CD4-positive, alpha-beta T cell (primary cell): ENCODE measurements around the gene PRR14L. TPM values are rescaled to one million over a fixed set of nuclear protein-coding genes. Genes with fewer than 3 reads are reported as not detected.
"Not testable (repeated sequence)": the region's sequence is repeated elsewhere in the genome, so short reads cannot be mapped to it uniquely, and the experiment has no call there.

Experiments used
- ATAC-seq: fragments of 200-7000 bp; cut with Tn5 transposase; one replicate; pipeline ENCODE4 v1.10.0; 2022; ENCODE audit warnings: mild to moderate bottlenecking; ENCODE audit not compliant: poor library complexity
- CTCF ChIA-PET: fragments of 350-600 bp; sonication (Branson Sonifier 250); formaldehyde crosslinking; loops from one replicate; lab custom pipeline; 2021; ENCODE audit warnings: antibody characterized with exemption, inconsistent platforms; lab: Charles Lee
- POLR2A ChIA-PET: fragments of 350-600 bp; sonication (Branson Sonifier 250); formaldehyde crosslinking; loops from one replicate; lab custom pipeline; 2021; ENCODE audit warnings: antibody characterized with exemption, inconsistent platforms; lab: Charles Lee
- DNase-seq, 14 experiments: peaks; one replicate each; pipeline ENCODE4 v3.0.0-alpha.2; 2013 to 2020; ENCODE audit warnings: mixed read lengths in 2 of 14
- H3K27ac ChIP-seq, 2 donors: one replicate each; pipeline versions ENCODE4 v1.5.1 to v1.7.0; 2013; ENCODE audit warnings: low read length in 2 of 2, low read depth in 1 of 2, mild to moderate bottlenecking in 1 of 2
- H3K27me3 ChIP-seq, 2 experiments: 1 replicate in 1 of 2; 2 replicates in 1 of 2; pipeline versions ENCODE4 v1.6.1 to v1.7.0; 2013; ENCODE audit warnings: low read length in 2 of 2, control low read depth in 1 of 2, mild to moderate bottlenecking in 1 of 2, moderate library complexity in 1 of 2; ENCODE audit not compliant: insufficient read depth in 2 of 2, control insufficient read depth in 1 of 2
- H3K36me3 ChIP-seq: one replicate; pipeline ENCODE4 v1.6.1; 2013; ENCODE audit warnings: low read length, control low read depth; ENCODE audit not compliant: insufficient read depth
- H3K4me1 ChIP-seq: one replicate; pipeline ENCODE4 v1.6.1; 2013; ENCODE audit warnings: low read length, control low read depth; ENCODE audit not compliant: insufficient read depth
- H3K4me3 ChIP-seq: one replicate; pipeline ENCODE4 v1.5.1; 2013; ENCODE audit warnings: mild to moderate bottlenecking, low read length, moderate library complexity
- H3K9me3 ChIP-seq, 2 experiments: 1 replicate in 1 of 2; 2 replicates in 1 of 2; pipeline versions ENCODE4 v1.6.1 to v1.7.0; 2013; ENCODE audit warnings: low read length in 2 of 2, mild to moderate bottlenecking in 2 of 2, control low read depth in 1 of 2, moderate library complexity in 1 of 2; ENCODE audit not compliant: control insufficient read depth in 1 of 2, insufficient read depth in 1 of 2
- H3K27ac Mint-ChIP-seq: one replicate; pipeline ENCODE4 v1.8.0; 2020; ENCODE audit warnings: mixed read lengths
- H3K27me3 Mint-ChIP-seq: one replicate; pipeline ENCODE4 v1.8.0; 2021; ENCODE audit warnings: mixed read lengths
- H3K36me3 Mint-ChIP-seq: one replicate; pipeline ENCODE4 v1.8.0; 2021; ENCODE audit warnings: low read depth, mixed read lengths
- H3K4me1 Mint-ChIP-seq: one replicate; pipeline ENCODE4 v1.8.0; 2021; ENCODE audit warnings: low read depth, mixed read lengths
- H3K4me3 Mint-ChIP-seq: one replicate; pipeline ENCODE4 v1.8.0; 2020; ENCODE audit warnings: mild to moderate bottlenecking, mixed read lengths
- H3K9me3 Mint-ChIP-seq: one replicate; pipeline ENCODE4 v1.8.0; 2020; ENCODE audit warnings: mixed read lengths
- intact Hi-C, 2 experiments: fragments of 100-400 bp; cut with DNase I in 1 of 2; cut with micrococcal nuclease in 1 of 2; formaldehyde crosslinking; loops; one replicate each; pipeline versions ENCODE4 v1.15.1 to v1.9.0; 2023 to 2025; cut with DNase I, micrococcal nuclease
- total RNA-seq, 174 experiments: library from RNA in 2 of 174; stranded (reverse) in 2 of 174; gene quantifications; one replicate each; pipeline ENCODE4 v1.2.3 and lab custom pipeline; 2021 to 2026
- TF ChIP-seq, protein P1 (sequence below): fragments of 200-600 bp; IDR thresholded peaks from one replicate; pipeline ENCODE4 v1.8.0; 2022; ENCODE audit warnings: antibody characterized with exemption, mild to moderate bottlenecking

PRR14L gene
- total RNA-seq, 2 experiments from 2014 or later = 23.4 to 24.9 TPM

DNA sequence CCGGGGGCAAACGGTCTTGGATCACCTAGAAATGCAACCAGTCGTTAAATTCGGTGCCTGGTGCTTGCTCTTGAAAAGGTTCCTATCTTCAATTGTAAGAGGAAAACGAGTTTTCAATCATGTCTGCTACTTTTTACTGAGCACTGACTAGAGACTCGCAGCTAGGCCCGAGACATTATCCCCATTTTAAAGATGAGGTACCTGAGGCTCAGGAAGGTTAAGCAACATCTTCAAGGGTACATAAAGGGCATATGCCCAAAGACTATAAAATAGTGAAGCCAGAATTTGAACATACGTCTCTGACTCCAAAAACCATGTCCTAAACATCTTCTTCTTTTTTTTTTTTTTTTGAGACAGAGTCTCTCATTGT, 87.3 kb downstream of the PRR14L start:
- peak overlapping the region; percentile 99 for H3K4me3 Mint-ChIP-seq
- peaks cover 4% of the 10 kb centered on the region for H3K36me3 ChIP-seq
- no peaks in the 10 kb centered on the region for H3K9me3 ChIP-seq
- CTCF ChIA-PET = interaction anchor here (0.6 to 2.5 kb wide), 3 partner anchors 14 to 308 kb away, joined by 3 to 7 read pairs (median 6); no protein-coding TSS in a partner anchor
- TF ChIP-seq, protein P1, sequence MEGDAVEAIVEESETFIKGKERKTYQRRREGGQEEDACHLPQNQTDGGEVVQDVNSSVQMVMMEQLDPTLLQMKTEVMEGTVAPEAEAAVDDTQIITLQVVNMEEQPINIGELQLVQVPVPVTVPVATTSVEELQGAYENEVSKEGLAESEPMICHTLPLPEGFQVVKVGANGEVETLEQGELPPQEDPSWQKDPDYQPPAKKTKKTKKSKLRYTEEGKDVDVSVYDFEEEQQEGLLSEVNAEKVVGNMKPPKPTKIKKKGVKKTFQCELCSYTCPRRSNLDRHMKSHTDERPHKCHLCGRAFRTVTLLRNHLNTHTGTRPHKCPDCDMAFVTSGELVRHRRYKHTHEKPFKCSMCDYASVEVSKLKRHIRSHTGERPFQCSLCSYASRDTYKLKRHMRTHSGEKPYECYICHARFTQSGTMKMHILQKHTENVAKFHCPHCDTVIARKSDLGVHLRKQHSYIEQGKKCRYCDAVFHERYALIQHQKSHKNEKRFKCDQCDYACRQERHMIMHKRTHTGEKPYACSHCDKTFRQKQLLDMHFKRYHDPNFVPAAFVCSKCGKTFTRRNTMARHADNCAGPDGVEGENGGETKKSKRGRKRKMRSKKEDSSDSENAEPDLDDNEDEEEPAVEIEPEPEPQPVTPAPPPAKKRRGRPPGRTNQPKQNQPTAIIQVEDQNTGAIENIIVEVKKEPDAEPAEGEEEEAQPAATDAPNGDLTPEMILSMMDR = no peak
- H3K27ac ChIP-seq = peak overlapping the region; percentile 62 to 65
- POLR2A ChIA-PET = interaction anchor here (0.7 to 2.6 kb wide), 20 partner anchors 9 to 373 kb away, joined by 3 to 75 read pairs (median 6); partner anchors contain the start of genes DEPDC5, PATZ1, PIK3IP1 and SFI1
- no peaks in the 10 kb centered on the region for H3K27me3 ChIP-seq
- DNase-seq (no peak), ATAC-seq (no peak)
- intact Hi-C loops = loop anchor here (1.0 to 10.0 kb wide), 8 partner anchors 14 to 812 kb away; partner anchors contain the start of genes FBXO7 (in 2 of the 2), RFPL2 (in 1 of the 2), RTCB (in 1 of the 2) and YWHAH (in 1 of the 2)
- H3K36me3 Mint-ChIP-seq = peaks cover 24% of the 10 kb centered on the region
- H3K27me3 Mint-ChIP-seq = no peaks in the 10 kb centered on the region
- no peaks in the 10 kb centered on the region for H3K9me3 Mint-ChIP-seq
- H3K27ac Mint-ChIP-seq = peak overlapping the region; percentile 98
- H3K4me3 ChIP-seq = peak overlapping the region; percentile 95
- peaks cover 37% of the 10 kb centered on the region for H3K4me1 Mint-ChIP-seq
- H3K4me1 ChIP-seq = peaks cover 29% of the 10 kb centered on the region

DNA sequence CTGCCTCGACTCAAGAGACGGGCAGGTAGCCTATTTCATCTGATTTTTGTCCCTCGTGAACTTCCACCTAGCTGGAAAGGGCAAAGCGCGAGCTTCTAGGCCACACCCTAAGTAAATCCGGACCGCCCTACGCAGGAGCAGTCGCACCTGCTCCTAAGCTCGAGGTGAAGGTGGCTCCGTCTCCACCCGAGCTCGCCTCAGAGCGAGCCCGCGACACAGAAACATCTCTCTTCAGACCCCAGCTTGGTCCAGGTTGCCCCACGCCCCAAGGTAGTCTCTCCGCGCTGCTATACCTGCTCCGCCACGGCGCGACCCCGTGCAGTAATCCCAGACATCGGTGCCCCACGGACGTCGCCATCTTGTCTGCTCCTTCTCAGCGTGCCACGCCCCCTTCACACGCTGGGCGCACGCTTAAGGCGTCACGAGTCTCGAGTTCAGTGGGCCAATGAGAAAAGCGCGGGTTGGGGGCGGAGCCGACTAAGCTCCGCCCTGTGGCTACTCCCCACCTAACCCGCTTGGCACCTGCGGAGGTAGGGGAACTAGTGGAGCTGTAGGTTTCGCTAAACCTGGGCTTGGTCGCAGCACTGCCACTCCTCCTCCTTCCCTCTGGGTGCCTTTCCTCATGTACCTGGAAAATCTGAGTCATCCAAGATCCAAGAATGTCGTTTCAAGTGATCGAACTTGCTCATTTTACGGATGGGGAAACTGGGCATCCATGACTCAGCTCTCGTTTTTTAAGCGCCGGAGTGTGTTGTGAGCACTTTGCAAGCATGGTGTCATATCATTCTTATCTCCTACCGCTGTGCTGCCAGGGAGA, 87.9 kb downstream of the PRR14L start, which contains the start of gene PISD:
PISD (minus strand) TSS at position 365 of the 817 bp plus-strand sequence; CDS start at position 358, 7 bp downstream.
- ChIA-PET POLR2A (interaction anchor here (0.6 to 2.6 kb wide), 24 partner anchors 8 to 561 kb away, joined by 3 to 75 read pairs (median 4); partner anchors contain the start of genes DEPDC5, PATZ1, PIK3IP1 and SFI1), CTCF (interaction anchor here (0.6 to 2.5 kb wide), 5 partner anchors 15 to 308 kb away, joined by 3 to 7 read pairs (median 3); partner anchors contain the start of gene PRR14L)
- Histone ChIP-seq H3K4me3 (peak within 1 kb of the TSS; percentile 95), H3K4me1 (peaks cover 29% of the 10 kb centered on the region), H3K27me3 (no peaks in the 10 kb centered on the region), H3K36me3 (peaks cover 4% of the 10 kb centered on the region), H3K27ac (peak within 1 kb of the TSS; percentile 62 to 70), H3K9me3 (no peaks in the 10 kb centered on the region)
- peak; percentile 90 for ATAC-seq
- TF ChIP-seq, protein P1 = no peak
- H3K9me3 Mint-ChIP-seq = no peaks in the 10 kb centered on the region
- H3K36me3 Mint-ChIP-seq = peaks cover 24% of the 10 kb centered on the region
- peaks cover 38% of the 10 kb centered on the region for H3K4me1 Mint-ChIP-seq
- peak; percentile 92 to 99 (median 96) for DNase-seq
- no peaks in the 10 kb centered on the region for H3K27me3 Mint-ChIP-seq
- peak within 1 kb of the TSS; percentile 99 for H3K4me3 Mint-ChIP-seq
- H3K27ac Mint-ChIP-seq = peak within 1 kb of the TSS; percentile 98
- intact Hi-C loops = loop anchor here (1.0 to 10.0 kb wide), 7 partner anchors 14 to 813 kb away; partner anchors contain the start of genes FBXO7 (in 2 of the 2), RFPL2 (in 1 of the 2) and RTCB (in 1 of the 2)

DNA sequence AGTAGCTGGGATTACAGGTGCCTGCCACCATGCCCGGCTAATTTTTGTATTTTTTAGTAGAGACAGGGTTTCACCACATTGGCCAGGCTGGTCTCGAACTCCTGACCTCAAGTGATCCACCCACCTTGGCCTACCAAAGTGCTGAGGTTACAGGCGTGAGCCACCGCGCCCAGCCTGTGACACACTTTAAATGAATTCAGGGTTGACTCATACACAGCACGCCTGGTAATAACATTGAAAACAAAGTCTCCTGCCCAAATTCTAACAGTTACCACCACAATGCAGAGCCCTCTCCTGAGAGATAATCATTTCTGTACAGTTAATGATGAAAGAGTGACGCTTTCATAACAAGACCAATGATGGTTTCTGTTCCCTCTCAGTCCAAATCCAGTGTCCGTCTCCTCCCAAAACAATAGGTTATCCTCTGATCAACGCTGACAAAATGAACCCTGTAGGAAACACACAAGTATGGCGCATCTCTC, 89.0 kb downstream of the PRR14L start:
- H3K4me1 ChIP-seq = peaks cover 29% of the 10 kb centered on the region
- Mint-ChIP-seq H3K4me3 (peak overlapping the region; percentile 99), H3K27ac (peak overlapping the region; percentile 98), H3K36me3 (peaks cover 24% of the 10 kb centered on the region), H3K4me1 (peaks cover 38% of the 10 kb centered on the region)
- POLR2A ChIA-PET = interaction anchor here (1.6 to 2.6 kb wide), 5 partner anchors 16 to 310 kb away, joined by 6 to 75 read pairs (median 19); partner anchors contain the start of gene DEPDC5
- CTCF ChIA-PET = interaction anchor here (2.5 kb wide), 1 partner anchor 16 kb away, joined by 7 read pairs; no protein-coding TSS in a partner anchor
- intact Hi-C loops = loop anchor here (5.0 to 10.0 kb wide), 4 partner anchors 311 to 814 kb away; partner anchors contain the start of genes FBXO7 (in 2 of the 2), RFPL2 (in 1 of the 2) and RTCB (in 1 of the 2)
- not testable (repeated sequence) for H3K9me3 ChIP-seq, H3K9me3 Mint-ChIP-seq, ATAC-seq, H3K36me3 ChIP-seq, H3K27me3 ChIP-seq, H3K27me3 Mint-ChIP-seq, H3K27ac ChIP-seq
- H3K4me3 ChIP-seq = peak overlapping the region; percentile 95
- DNase-seq = peak in 4 of 14 experiments; percentile 12 to 42 (median 30)
